Kidney epithelial cell (primary cell): ENCODE data around the gene NNMT. TPM values are rescaled to one million over a fixed set of nuclear protein-coding genes. Genes with fewer than 3 reads are reported as not detected.

Experiments used
- DNase-seq: peaks from one replicate; pipeline ENCODE4 v3.0.0-alpha.2; 2010; ENCODE audit warnings: low read depth
- H3K27me3 ChIP-seq: 2 replicates; pipeline ENCODE4 v1.6.0; 2011; ENCODE audit warnings: low read length; ENCODE audit not compliant: control insufficient read depth, insufficient read depth
- H3K36me3 ChIP-seq: 2 replicates; pipeline ENCODE4 v1.5.1; 2011; ENCODE audit warnings: low read length; ENCODE audit not compliant: control insufficient read depth, insufficient read depth
- H3K4me3 ChIP-seq: 2 replicates; pipeline ENCODE4 v1.5.1; 2011; ENCODE audit warnings: low read depth, mild to moderate bottlenecking, control low read depth, low read length
- CTCF ChIP-seq: IDR thresholded peaks from 2 replicates; pipeline ENCODE4 v1.5.1; 2011; ENCODE audit warnings: mild to moderate bottlenecking, moderate library complexity, low read length, control low read depth, inconsistent platforms; ENCODE audit not compliant: insufficient read depth, poor library complexity, severe bottlenecking
- total RNA-seq: library from RNA; depleted of rRNA; stranded (reverse); fragments of >200 nt; gene quantifications from 2 replicates; pipeline ENCODE4 v1.2.3, GENCODE V29; 2015

NNMT gene
- total RNA-seq, 1 donor from 2014 or later: 470 TPM

GRCh38 chr11:114316980-114317786, 21.0 kb downstream of the NNMT start:
- H3K36me3 ChIP-seq: peaks cover 5% of the 10 kb centered on the region
- no peak for DNase-seq

GRCh38 chr11:114317787-114318137, 21.6 kb downstream of the NNMT start:
- DNase-seq: no peak
- Histone ChIP-seq H3K36me3 (peaks cover 2% of the 10 kb centered on the region), H3K27me3 (no peaks in the 10 kb centered on the region), H3K4me3 (no peak overlapping the region)
- peak; percentile 86 for TF ChIP-seq CTCF

More at GRCh38 chr11:114316980-114317786, 21.0 kb downstream of the NNMT start:
- no peak for TF ChIP-seq CTCF
- Histone ChIP-seq H3K27me3 (no peaks in the 10 kb centered on the region), H3K4me3 (no peak overlapping the region)

GRCh38 chr11:114318361-114318760, 22.2 kb downstream of the NNMT start:
- peaks cover 2% of the 10 kb centered on the region for H3K36me3 ChIP-seq
- no peak overlapping the region for H3K4me3 ChIP-seq
- DNase-seq: no peak
- no peak for TF ChIP-seq CTCF
- no peaks in the 10 kb centered on the region for H3K27me3 ChIP-seq

- no peak for DNase-seq
- Histone ChIP-seq H3K4me3 (no peak overlapping the region), H3K36me3 (peaks cover 2% of the 10 kb centered on the region), H3K27me3 (no peaks in the 10 kb centered on the region)
- no peak for TF ChIP-seq CTCF
Observed at GRCh38 chr11:114319716-114320328, 23.6 kb downstream of the NNMT start.

- Histone ChIP-seq H3K27me3 (no peaks in the 10 kb centered on the region), H3K4me3 (no peak overlapping the region), H3K36me3 (no peaks in the 10 kb centered on the region)
- TF ChIP-seq CTCF: no peak
- peak; percentile 80 for DNase-seq
Observed at GRCh38 chr11:114321621-114322257, 25.5 kb downstream of the NNMT start.

- no peak for DNase-seq
- Histone ChIP-seq H3K4me3 (no peak overlapping the region), H3K27me3 (no peaks in the 10 kb centered on the region), H3K36me3 (no peaks in the 10 kb centered on the region)
- no peak for TF ChIP-seq CTCF
Observed at GRCh38 chr11:114322934-114323333, 26.7 kb downstream of the NNMT start.
